ENCODE measurements around the gene OR51A2.

The OR51A2 gene

DNA sequence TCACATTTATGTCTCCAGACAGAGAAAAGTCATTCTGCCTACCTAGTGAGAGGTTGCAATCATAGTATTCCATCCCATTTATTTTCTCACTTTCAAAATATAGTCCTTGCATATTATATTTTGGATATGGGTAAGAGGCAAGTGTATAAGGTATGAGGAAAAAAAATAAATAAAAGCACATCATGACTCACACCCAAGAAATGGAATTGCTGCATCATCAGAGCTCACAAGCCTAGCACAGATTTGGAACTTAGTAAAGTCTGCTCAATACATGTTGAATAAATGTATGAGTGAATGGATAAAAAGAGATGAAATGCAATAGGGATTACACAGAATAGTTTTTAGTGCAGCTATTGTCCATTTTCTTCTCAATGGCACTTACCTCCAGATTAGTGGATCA, 28.9 kb downstream of the OR51A2 start:
- no peak for TF ChIP-seq CTCF (conservative IDR thresholded peaks at IDR 0.05; ENCODE audit: low read depth, low read length)
- no peak overlapping the region for H3K4me3 ChIP-seq (ENCODE audit: low read depth, low read length)
- peak; percentile 33 for DNase-seq (ENCODE audit: low read depth)

GRCh38 chr11:4924239-4924638, 31.3 kb downstream of the OR51A2 start, which contains the start of gene OR51G1:
TSS of gene OR51G1 (minus strand) at chr11:4924339. CDS start at chr11:4924339, 0 bp downstream.
- no peak for DNase-seq (ENCODE audit: low read depth)
- no peak within 1 kb of the TSS for H3K4me3 ChIP-seq (ENCODE audit: low read depth, low read length)
- TF ChIP-seq CTCF (conservative IDR thresholded peaks at IDR 0.05; ENCODE audit: low read depth, low read length), result no peak

DNA sequence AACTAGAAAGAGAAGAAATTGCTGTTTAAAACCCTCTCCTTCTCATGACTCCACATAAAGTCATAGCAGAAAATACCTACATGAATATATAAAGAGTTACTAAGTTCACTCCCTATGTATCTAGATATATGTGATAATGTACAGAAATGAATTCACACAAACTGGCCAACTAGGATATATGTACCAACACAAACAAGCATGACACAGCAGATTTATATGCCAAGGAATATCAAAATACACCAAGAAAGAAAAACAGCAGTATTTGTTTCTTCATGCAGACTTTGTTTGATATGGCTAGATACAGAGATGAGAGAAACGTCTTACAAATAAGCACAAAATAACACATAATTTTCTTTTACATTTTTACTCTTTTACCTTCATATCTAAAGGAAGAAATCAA, 33.2 kb downstream of the OR51A2 start:
- DNase-seq (ENCODE audit: low read depth), result no peak
- no peak overlapping the region for H3K4me3 ChIP-seq (ENCODE audit: low read depth, low read length)

DNA sequence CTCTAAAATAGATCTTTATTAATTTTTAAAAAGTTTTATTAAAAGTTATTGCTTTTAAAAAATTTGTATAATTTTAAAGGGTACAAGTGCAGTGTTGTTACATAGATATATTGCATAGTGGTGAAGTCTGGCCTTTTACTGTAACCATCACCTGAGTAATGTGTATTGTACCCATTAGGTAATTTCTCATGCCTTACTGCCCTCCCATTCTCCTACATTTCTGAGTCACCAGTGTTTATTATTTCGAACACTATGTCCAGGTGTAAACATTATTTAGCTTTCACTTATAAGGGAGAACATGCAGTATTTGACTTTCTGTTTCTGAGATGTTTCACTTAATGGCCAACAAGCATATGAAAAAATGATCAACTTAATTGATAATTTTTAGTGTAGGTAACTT, 33.7 kb downstream of the OR51A2 start:
- TF ChIP-seq CTCF (conservative IDR thresholded peaks at IDR 0.05; ENCODE audit: low read depth, low read length), result no peak
- DNase-seq (ENCODE audit: low read depth), result peak; percentile 26
- no peak overlapping the region for H3K4me3 ChIP-seq (ENCODE audit: low read depth, low read length)

More for the DNA sequence above, 33.2 kb downstream of the OR51A2 start:
- no peak for TF ChIP-seq CTCF (conservative IDR thresholded peaks at IDR 0.05; ENCODE audit: low read depth, low read length)

GRCh38 chr11:4919250-4919649, 36.3 kb downstream of the OR51A2 start, which contains the start of gene OR51G2:
TSS of gene OR51G2 (minus strand) at chr11:4919350. CDS start at chr11:4915663, 3,687 bp downstream.
- H3K4me3 ChIP-seq (ENCODE audit: low read depth, low read length), result no peak within 1 kb of the TSS
- TF ChIP-seq CTCF (conservative IDR thresholded peaks at IDR 0.05; ENCODE audit: low read depth, low read length), result no peak
- no peak for DNase-seq (ENCODE audit: low read depth)

DNA sequence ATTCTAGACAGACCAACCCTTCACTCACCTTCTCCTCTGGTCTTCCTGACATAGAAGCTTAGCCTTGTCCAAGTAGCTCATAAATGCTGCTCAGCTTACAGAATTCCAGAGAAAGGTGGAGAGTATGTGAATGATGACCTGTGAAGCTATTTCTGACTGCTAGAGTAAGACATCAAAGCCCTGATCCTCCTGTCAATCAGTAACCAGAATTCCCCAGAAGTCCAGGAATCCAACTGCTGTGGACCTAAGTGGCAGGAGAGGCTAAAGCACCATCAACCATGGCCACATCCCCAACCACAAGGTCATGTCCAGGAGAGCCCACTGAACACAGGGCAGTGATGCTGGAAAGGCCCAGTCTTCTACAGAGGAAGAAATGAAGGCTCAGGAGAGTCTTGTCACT, 38.9 kb downstream of the OR51A2 start:
- no peak for DNase-seq (ENCODE audit: low read depth)
- no peak for TF ChIP-seq CTCF (conservative IDR thresholded peaks at IDR 0.05; ENCODE audit: low read depth, low read length)
- H3K4me3 ChIP-seq (ENCODE audit: low read depth, low read length), result no peak overlapping the region

Measured in choroid plexus epithelial cell (primary cell).